Naive B cell (primary cell): ENCODE measurements around the gene ERG. TPM values are rescaled to one million over a fixed set of nuclear protein-coding genes. Genes with fewer than 3 reads are reported as not detected.

Source experiments
- ATAC-seq, 2 donors: fragments of 150-1000 bp; cut with Tn5 transposase; 2 replicates each; pipeline ENCODE4 v1.10.0; 2021; ENCODE audit warnings: low read depth in 2 of 2, mild to moderate bottlenecking in 2 of 2, moderate library complexity in 2 of 2
- DNase-seq: peaks from one replicate; pipeline ENCODE4 v3.0.0; 2022
- H3K27ac Mint-ChIP-seq, 6 donors: one replicate each; pipeline ENCODE4 v1.8.0; 2020 to 2022; ENCODE audit warnings: mild to moderate bottlenecking in 6 of 6, mixed read lengths in 6 of 6, moderate library complexity in 5 of 6, inconsistent platforms in 2 of 6
- H3K27me3 Mint-ChIP-seq, 3 donors: one replicate each; pipeline ENCODE4 v1.8.0; 2021 to 2022; ENCODE audit warnings: mixed read lengths in 3 of 3, mild to moderate bottlenecking in 1 of 3
- H3K36me3 Mint-ChIP-seq, 2 donors: one replicate each; pipeline ENCODE4 v1.8.0; 2020 to 2022; ENCODE audit warnings: mixed read lengths in 2 of 2, inconsistent platforms in 1 of 2, mild to moderate bottlenecking in 1 of 2
- H3K4me1 Mint-ChIP-seq, 3 donors: one replicate each; pipeline ENCODE4 v1.8.0; 2020 to 2022; ENCODE audit warnings: mixed read lengths in 3 of 3, inconsistent platforms in 1 of 3, mild to moderate bottlenecking in 1 of 3, moderate library complexity in 1 of 3
- H3K4me3 Mint-ChIP-seq, 8 donors: one replicate each; pipeline ENCODE4 v1.8.0; 2020 to 2022; ENCODE audit warnings: mild to moderate bottlenecking in 8 of 8, mixed read lengths in 8 of 8, moderate library complexity in 8 of 8, inconsistent platforms in 2 of 8
- H3K9me3 Mint-ChIP-seq, 7 donors: one replicate each; pipeline ENCODE4 v1.8.0; 2020 to 2022; ENCODE audit warnings: mixed read lengths in 7 of 7, mild to moderate bottlenecking in 5 of 7, inconsistent platforms in 2 of 7, moderate library complexity in 1 of 7
- polyA plus RNA-seq, 6 donors: library from polyadenylated mRNA; unstranded; fragments of 300-500 nt; fragmentation: Illumina TruSeq; gene quantifications; one replicate each; pipeline ENCODE4 v1.2.3, GENCODE V29; 2021; ENCODE audit warnings: low read depth in 6 of 6

Gene ERG
- polyA plus RNA-seq, 6 donors from 2014 or later, result not detected

DNA sequence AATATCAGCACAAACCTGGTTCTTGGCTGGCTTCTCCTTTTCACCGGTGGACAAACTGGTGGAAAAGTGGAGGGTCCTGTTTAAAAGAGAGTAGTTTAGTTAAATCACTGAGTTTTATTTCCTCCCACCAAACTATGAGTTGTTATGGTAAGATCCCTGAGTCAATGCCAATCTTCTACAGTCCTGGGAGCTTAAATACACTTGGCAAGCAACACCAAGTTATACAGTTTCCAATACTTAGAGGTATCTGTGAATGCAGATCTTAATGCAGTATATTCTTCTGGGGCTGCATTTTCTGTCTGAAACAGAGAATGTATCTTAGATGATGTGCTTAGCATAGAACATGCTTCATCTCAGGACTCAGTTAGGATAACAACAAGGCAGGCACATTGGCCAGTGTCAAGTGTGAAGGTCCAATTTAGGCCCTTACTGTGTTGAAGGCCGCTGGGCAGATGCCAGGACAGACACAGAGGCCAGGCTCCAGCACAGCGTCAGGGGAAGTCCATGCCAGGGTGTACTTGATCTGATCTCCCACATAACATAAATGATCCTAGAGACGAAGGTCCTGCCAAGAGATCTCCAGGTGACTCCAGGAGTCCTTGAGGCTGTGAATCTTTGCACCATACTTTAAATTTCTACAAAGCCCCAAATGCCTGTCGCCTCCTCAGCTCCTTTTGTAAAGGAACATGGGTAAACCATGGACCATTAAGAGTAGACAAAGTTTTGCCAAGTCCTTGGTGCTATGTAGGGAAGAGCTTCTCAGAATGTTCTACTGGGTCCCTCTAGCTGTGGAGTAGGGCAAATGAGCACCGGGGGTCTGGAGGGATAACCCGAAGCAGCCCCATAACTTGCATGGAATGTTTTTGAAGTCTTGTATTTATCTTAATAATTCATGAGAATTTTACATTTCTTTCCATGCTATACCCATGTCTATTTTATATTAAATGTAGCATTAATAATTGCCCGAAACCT, 164.7 kb downstream of the ERG start:
- H3K27me3 Mint-ChIP-seq, result no peaks in the 10 kb centered on the region
- no peak overlapping the region for H3K4me3 Mint-ChIP-seq
- H3K27ac Mint-ChIP-seq, result no peak overlapping the region
- H3K4me1 Mint-ChIP-seq, result no peaks in the 10 kb centered on the region
- no peaks in the 10 kb centered on the region for H3K9me3 Mint-ChIP-seq
- no peak for ATAC-seq
- H3K36me3 Mint-ChIP-seq, result no peaks in the 10 kb centered on the region
- no peak for DNase-seq

- ATAC-seq (no peak), DNase-seq (no peak)
- Mint-ChIP-seq H3K4me1 (no peaks in the 10 kb centered on the region), H3K9me3 (no peaks in the 10 kb centered on the region), H3K36me3 (no peaks in the 10 kb centered on the region), H3K4me3 (no peak overlapping the region), H3K27ac (no peak overlapping the region), H3K27me3 (no peaks in the 10 kb centered on the region)
Measured at GRCh38 chr21:38330666-38331065, 167.6 kb downstream of the ERG start.

Other genes with a start within 250 kb of the ERG start
- gene KCNJ15, start 241.5 kb downstream of the ERG start, polyA plus RNA-seq, result under 1 TPM in 1 of 6 donors, not detected in 5; 0.16 TPM